ENCODE measurements around the gene C2orf81. TPM values are rescaled to one million over a fixed set of nuclear protein-coding genes. Genes with fewer than 3 reads are reported as not detected.
A peak's percentile ranks its signal among the peaks of the same experiment; 100 is the strongest.

C2orf81 gene
- total and polyA plus RNA-seq, 10 of the 15 experiments (the other 5 are each of a cell fraction or from before 2014, with no cell fraction given): 0.10 to 9.8 (median 2.7) TPM

- TF ChIP-seq EZH2 (IDR thresholded peaks at IDR 0.05; ENCODE audit: borderline replicate concordance, control insufficient read depth, low read depth, low read length): no peak
- peak; percentile 92 for TF ChIP-seq CREB1 (IDR thresholded peaks at IDR 0.05; ENCODE audit: low read depth)
- TF ChIP-seq NR2C1 (IDR thresholded peaks at IDR 0.05): no peak
- TF ChIP-seq NRF1 (conservative IDR thresholded peaks at IDR 0.05; ENCODE audit: low read depth, low read length): no peak
- no peak for TF ChIP-seq TBL1XR1 (IDR thresholded peaks at IDR 0.05; ENCODE audit: low read depth, low read length)
- no peak for TF ChIP-seq ZNF592 (IDR thresholded peaks at IDR 0.05)
- TF ChIP-seq SREBF2 (IDR thresholded peaks at IDR 0.05; ENCODE audit: low read length): no peak
- no peak for TF ChIP-seq SUZ12 (IDR thresholded peaks at IDR 0.05; ENCODE audit: unreplicated experiment)
- peak; percentile 78; the same call in 1 of the 2 replicates for TF ChIP-seq CEBPZ (IDR thresholded peaks at IDR 0.05; ENCODE audit: low read depth, low read length)
- peak; percentile 75 for TF ChIP-seq FOXK2 (IDR thresholded peaks at IDR 0.05)
- TF ChIP-seq E4F1 (IDR thresholded peaks at IDR 0.05; ENCODE audit: borderline replicate concordance, partially characterized antibody): peak; percentile 22
- no peak for TF ChIP-seq USF2 (IDR thresholded peaks at IDR 0.05; ENCODE audit: borderline replicate concordance, low read depth, low read length)
- TF ChIP-seq SIN3A (IDR thresholded peaks at IDR 0.05; ENCODE audit: low read depth, low read length): no peak
- TF ChIP-seq BCLAF1 (IDR thresholded peaks at IDR 0.05): no peak
Measured at GRCh38 chr2:74458132-74458937, 36.9 kb upstream of the C2orf81 start, which contains the start of gene WBP1 (continued).
